Measurements from ENCODE around the gene ANXA9.

DNA sequence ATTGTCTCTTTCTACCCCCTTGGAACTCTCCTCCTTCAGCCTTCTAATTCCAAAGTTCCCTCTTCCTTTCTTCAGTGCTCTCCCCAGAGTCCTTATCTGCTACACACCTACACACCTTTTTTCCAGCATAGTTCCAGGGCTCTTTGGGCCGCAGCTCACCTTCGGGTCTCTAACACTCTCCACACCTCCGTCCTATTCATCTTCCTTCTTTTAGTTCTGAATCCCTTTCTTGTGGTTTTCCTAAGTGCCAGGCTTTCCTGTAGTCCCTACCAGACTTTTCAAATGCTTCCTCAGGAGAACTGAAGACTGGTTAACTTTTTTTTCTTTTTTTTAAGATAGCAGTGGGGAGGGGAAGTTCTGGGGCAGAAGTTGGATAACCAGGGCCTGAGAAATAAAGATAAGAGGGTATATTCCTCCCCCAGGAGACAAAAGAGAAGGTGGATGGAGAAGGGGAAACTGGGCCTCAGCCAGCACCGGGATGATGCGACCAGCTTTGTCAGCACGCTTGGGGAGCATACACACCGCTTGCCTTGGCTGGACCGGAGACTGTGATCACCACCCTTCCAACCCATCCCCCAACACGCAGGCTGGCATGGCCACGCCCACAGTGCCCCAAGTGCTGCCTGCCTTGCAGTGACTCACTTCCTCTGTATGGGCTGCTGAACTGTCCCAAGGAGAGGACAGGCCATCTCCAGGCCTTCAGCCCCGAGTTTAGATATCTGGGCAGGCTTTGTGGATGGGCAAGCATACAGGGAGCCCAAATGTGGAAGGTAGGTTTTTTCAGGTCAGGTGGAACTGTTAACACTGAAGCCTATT, 5.0 kb upstream of the ANXA9 start:
- TF ChIP-seq, protein P1, sequence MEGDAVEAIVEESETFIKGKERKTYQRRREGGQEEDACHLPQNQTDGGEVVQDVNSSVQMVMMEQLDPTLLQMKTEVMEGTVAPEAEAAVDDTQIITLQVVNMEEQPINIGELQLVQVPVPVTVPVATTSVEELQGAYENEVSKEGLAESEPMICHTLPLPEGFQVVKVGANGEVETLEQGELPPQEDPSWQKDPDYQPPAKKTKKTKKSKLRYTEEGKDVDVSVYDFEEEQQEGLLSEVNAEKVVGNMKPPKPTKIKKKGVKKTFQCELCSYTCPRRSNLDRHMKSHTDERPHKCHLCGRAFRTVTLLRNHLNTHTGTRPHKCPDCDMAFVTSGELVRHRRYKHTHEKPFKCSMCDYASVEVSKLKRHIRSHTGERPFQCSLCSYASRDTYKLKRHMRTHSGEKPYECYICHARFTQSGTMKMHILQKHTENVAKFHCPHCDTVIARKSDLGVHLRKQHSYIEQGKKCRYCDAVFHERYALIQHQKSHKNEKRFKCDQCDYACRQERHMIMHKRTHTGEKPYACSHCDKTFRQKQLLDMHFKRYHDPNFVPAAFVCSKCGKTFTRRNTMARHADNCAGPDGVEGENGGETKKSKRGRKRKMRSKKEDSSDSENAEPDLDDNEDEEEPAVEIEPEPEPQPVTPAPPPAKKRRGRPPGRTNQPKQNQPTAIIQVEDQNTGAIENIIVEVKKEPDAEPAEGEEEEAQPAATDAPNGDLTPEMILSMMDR (IDR thresholded peaks at IDR 0.05): no peak
- TF ChIP-seq POLR2A (IDR thresholded peaks at IDR 0.05): no peak
